Gastroesophageal sphincter (tissue), 3 donors: ENCODE data around the gene PTPRN2.

ENCODE experiments used
- POLR2AphosphoS5 ChIP-seq: sonication (generic); formaldehyde crosslinking; IDR thresholded peaks from one replicate; pipeline ENCODE4 v1.6.1; 2017; ENCODE audit warnings: antibody characterized with exemption
- TF ChIP-seq, protein P1 (sequence below), 4 experiments: fragments of 200-600 bp in 2 of 4; fragments of 450-650 bp in 2 of 4; sonication (generic) in 1 of 4; IDR thresholded peaks; one replicate each; pipeline ENCODE4 v1.5.1; 2017 to 2019; ENCODE audit warnings: antibody characterized with exemption in 4 of 4, mild to moderate bottlenecking in 2 of 4, moderate library complexity in 2 of 4

DNA sequence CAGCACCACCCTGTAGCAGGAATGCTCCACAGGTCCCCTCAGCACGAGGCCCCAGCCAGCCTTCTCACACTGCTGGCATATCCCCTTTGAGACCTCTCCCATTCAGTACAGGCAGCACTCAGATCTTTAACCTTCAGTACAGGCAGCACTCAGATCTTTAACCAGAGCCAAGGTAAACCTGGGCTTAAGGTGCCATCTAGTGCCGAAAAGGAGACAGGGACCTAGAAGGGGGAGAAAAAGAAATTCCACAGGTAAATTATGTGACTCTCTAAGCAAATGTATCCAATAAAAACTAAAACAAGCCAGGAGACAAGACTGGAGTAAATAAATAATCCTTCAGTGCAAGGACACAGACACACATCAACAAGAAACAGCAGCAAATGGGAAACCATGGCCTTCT, 358.6 kb downstream of the PTPRN2 start:
- TF ChIP-seq, protein P1, sequence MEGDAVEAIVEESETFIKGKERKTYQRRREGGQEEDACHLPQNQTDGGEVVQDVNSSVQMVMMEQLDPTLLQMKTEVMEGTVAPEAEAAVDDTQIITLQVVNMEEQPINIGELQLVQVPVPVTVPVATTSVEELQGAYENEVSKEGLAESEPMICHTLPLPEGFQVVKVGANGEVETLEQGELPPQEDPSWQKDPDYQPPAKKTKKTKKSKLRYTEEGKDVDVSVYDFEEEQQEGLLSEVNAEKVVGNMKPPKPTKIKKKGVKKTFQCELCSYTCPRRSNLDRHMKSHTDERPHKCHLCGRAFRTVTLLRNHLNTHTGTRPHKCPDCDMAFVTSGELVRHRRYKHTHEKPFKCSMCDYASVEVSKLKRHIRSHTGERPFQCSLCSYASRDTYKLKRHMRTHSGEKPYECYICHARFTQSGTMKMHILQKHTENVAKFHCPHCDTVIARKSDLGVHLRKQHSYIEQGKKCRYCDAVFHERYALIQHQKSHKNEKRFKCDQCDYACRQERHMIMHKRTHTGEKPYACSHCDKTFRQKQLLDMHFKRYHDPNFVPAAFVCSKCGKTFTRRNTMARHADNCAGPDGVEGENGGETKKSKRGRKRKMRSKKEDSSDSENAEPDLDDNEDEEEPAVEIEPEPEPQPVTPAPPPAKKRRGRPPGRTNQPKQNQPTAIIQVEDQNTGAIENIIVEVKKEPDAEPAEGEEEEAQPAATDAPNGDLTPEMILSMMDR (IDR thresholded peaks at IDR 0.05) = no peak
- TF ChIP-seq POLR2AphosphoS5 = no peak
